IMR-90 (cell line): ENCODE measurements around the gene PPM1L. TPM values are rescaled to one million over a fixed set of nuclear protein-coding genes. Genes with fewer than 3 reads are reported as not detected.

Source experiments
- ATAC-seq: fragments of 200-7000 bp; cut with Tn5 transposase; 2 replicates; pipeline ENCODE4 v1.9.1; 2020; ENCODE audit warnings: low read depth, mild to moderate bottlenecking, moderate library complexity
- BruUV-seq: library from RNA; stranded (reverse); fragments of 400-500 nt; replicated peaks from 2 replicates; lab custom pipeline; 2021; lab: Mats Ljungman, UMichigan
- CTCF ChIA-PET: fragments of 300-600 bp; formaldehyde crosslinking; extraction: SDS; loops from one replicate; lab custom pipeline; 2021; ENCODE audit warnings: antibody characterized with exemption; lab: Yijun Ruan, JAX
- POLR2A ChIA-PET: fragments of 300-600 bp; sonication (Branson Sonifier 250); formaldehyde crosslinking; loops from one replicate; lab custom pipeline; 2022; ENCODE audit warnings: antibody characterized with exemption; ENCODE audit not compliant: unreplicated experiment; lab: Charles Lee
- DNase-seq: peaks from one replicate; pipeline ENCODE4 v3.0.0; 2013
- H2AFZ ChIP-seq: replicated peaks from 2 replicates; pipeline ENCODE3; 2013; ENCODE audit warnings: low read length, mild to moderate bottlenecking; ENCODE audit not compliant: poor library complexity
- H2AK5ac ChIP-seq: 2 replicates; pipeline ENCODE4 v1.6.1; 2013; ENCODE audit warnings: low read depth, low read length, inconsistent platforms
- H2AK9ac ChIP-seq: replicated peaks from 2 replicates; pipeline ENCODE3; 2013; ENCODE audit warnings: mild to moderate bottlenecking, low read depth, low read length, moderate library complexity; ENCODE audit not compliant: poor library complexity
- H2BK120ac ChIP-seq: 2 replicates; pipeline ENCODE4 v1.6.1; 2013; ENCODE audit warnings: low read depth, low read length, inconsistent platforms
- H2BK15ac ChIP-seq: 3 replicates; pipeline ENCODE4 v1.6.1; 2013; ENCODE audit warnings: low read depth, low read length, inconsistent platforms
- H2BK20ac ChIP-seq: 2 replicates; pipeline ENCODE4 v1.6.1; 2013; ENCODE audit warnings: low read depth, mild to moderate bottlenecking, inconsistent platforms, low read length, moderate library complexity
- H2BK5ac ChIP-seq: 2 replicates; pipeline ENCODE4 v1.6.1; 2013; ENCODE audit warnings: mild to moderate bottlenecking, low read depth, low read length, inconsistent platforms; ENCODE audit not compliant: poor library complexity, severe bottlenecking
- H3K14ac ChIP-seq: replicated peaks from 2 replicates; pipeline ENCODE4 v1.6.1; 2013; ENCODE audit warnings: low read depth, low read length, inconsistent platforms
- H3K18ac ChIP-seq: 2 replicates; pipeline ENCODE4 v1.6.1; 2013; ENCODE audit warnings: low read depth, low read length, control low read depth
- H3K23ac ChIP-seq: 2 replicates; pipeline ENCODE4 v1.6.1; 2013; ENCODE audit warnings: low read depth, low read length, inconsistent platforms
- H3K27ac ChIP-seq: 2 replicates; pipeline ENCODE4 v1.5.1; 2013; ENCODE audit warnings: mild to moderate bottlenecking, control low read depth, low read length; ENCODE audit not compliant: insufficient read depth
- H3K27me3 ChIP-seq: 2 replicates; pipeline ENCODE4 v1.6.1; 2013; ENCODE audit warnings: low read length; ENCODE audit not compliant: control insufficient read depth, insufficient read depth
- H3K36me3 ChIP-seq: 2 replicates; pipeline ENCODE4 v1.6.1; 2013; ENCODE audit warnings: low read length, mixed read lengths; ENCODE audit not compliant: control insufficient read depth, insufficient read depth
- H3K4ac ChIP-seq: 2 replicates; pipeline ENCODE4 v1.6.1; 2013; ENCODE audit warnings: low read depth, low read length, inconsistent platforms
- H3K4me1 ChIP-seq: 2 replicates; pipeline ENCODE4 v1.6.1; 2013; ENCODE audit warnings: low read length, mixed read lengths; ENCODE audit not compliant: control insufficient read depth, insufficient read depth
- H3K4me2 ChIP-seq: 2 replicates; pipeline ENCODE4 v1.6.1; 2013; ENCODE audit warnings: low read depth, mild to moderate bottlenecking, control low read depth, low read length, moderate library complexity
- H3K4me3 ChIP-seq: 2 replicates; pipeline ENCODE4 v1.5.1; 2013; ENCODE audit warnings: low read depth, mild to moderate bottlenecking, control low read depth, low read length, moderate library complexity; ENCODE audit not compliant: insufficient read depth
- H3K56ac ChIP-seq: 2 replicates; pipeline ENCODE4 v1.6.1; 2013; ENCODE audit warnings: low read length, inconsistent platforms; ENCODE audit not compliant: insufficient read depth; ENCODE audit errors: extremely low read depth
- H3K79me1 ChIP-seq, 2 experiments: 2 replicates each; pipeline ENCODE4 v1.6.1; 2013; ENCODE audit warnings: low read length in 2 of 2, inconsistent platforms in 1 of 2, low read depth in 1 of 2
- H3K9ac ChIP-seq: 2 replicates; pipeline ENCODE4 v1.6.1; 2013; ENCODE audit warnings: low read depth, low read length, control low read depth
- H3K9me1 ChIP-seq: 2 replicates; pipeline ENCODE4 v1.6.1; 2013; ENCODE audit warnings: low read length, inconsistent platforms; ENCODE audit not compliant: insufficient read depth
- H3K9me3 ChIP-seq: 2 replicates; pipeline ENCODE4 v1.6.1; 2013; ENCODE audit warnings: low read length; ENCODE audit not compliant: control insufficient read depth, insufficient read depth
- H4K20me1 ChIP-seq: 2 replicates; pipeline ENCODE4 v1.6.1; 2013; ENCODE audit warnings: low read length, inconsistent platforms; ENCODE audit not compliant: insufficient read depth
- H4K5ac ChIP-seq: 2 replicates; pipeline ENCODE4 v1.6.1; 2013; ENCODE audit warnings: mild to moderate bottlenecking, low read depth, low read length, control low read depth
- H4K8ac ChIP-seq, 2 experiments: 2 replicates each; pipeline ENCODE4 v1.6.1; 2013; ENCODE audit warnings: low read depth in 2 of 2, low read length in 2 of 2, control low read depth in 1 of 2, inconsistent platforms in 1 of 2
- H4K91ac ChIP-seq: 2 replicates; pipeline ENCODE4 v1.6.1; 2013; ENCODE audit warnings: low read depth, low read length, inconsistent platforms; ENCODE audit not compliant: insufficient read depth
- CHD1 ChIP-seq: IDR thresholded peaks from 2 replicates; pipeline ENCODE4 v1.6.1; 2012; ENCODE audit warnings: low read depth, low read length, improper control_type of control experiment
- MAZ ChIP-seq: IDR thresholded peaks from 2 replicates; pipeline ENCODE4 v1.6.1; 2012; ENCODE audit warnings: low read depth, mild to moderate bottlenecking, low read length, improper control_type of control experiment, moderate library complexity, borderline replicate concordance
- NFE2L2 ChIP-seq: fragments of 150-350 bp; IDR thresholded peaks from 2 replicates; pipeline ENCODE4 v1.6.1; 2016; ENCODE audit warnings: low read depth, mild to moderate bottlenecking, low read length
- RFX5 ChIP-seq: IDR thresholded peaks from 2 replicates; pipeline ENCODE4 v1.8.0; 2012; ENCODE audit warnings: low read depth, mild to moderate bottlenecking, low read length, moderate library complexity
- WGBS, 2 experiments: methylation state at CpG; one replicate each; pipeline versions ENCODE4 v1.1.5 to v1.1.7; 2013; ENCODE audit warnings: missing lambda C conversion rate in 2 of 2; ENCODE audit not compliant: insufficient read length in 1 of 2; ENCODE audit errors: extremely low coverage in 2 of 2; 5-methylcytosine and 5-hydroxymethylcytosine counted together
- dilution Hi-C: fragments of 300-500 bp; cut with HindIII; formaldehyde crosslinking; loops from one replicate; pipeline ENCODE4 v1.14.3; 2018; ENCODE audit warnings: low sequenced_read_pairs; ENCODE audit not compliant: unreplicated experiment
- in situ Hi-C: fragments of 300-500 bp; cut with MboI; formaldehyde crosslinking; loops from 3 replicates; pipeline ENCODE4 v1.14.3; 2019; ENCODE audit warnings: low sequenced_read_pairs, inconsistent platforms, mixed read lengths
- intact Hi-C: fragments of 100-400 bp; cut with micrococcal nuclease; formaldehyde crosslinking; loops from 2 replicates; pipeline ENCODE4 v1.10.0; 2022
- polyA plus RNA-seq, 3 experiments: library from polyadenylated mRNA; depleted of rRNA; stranded (reverse); fragments of >200 nt; gene quantifications; 2 replicates each; pipeline ENCODE4 v1.2.3, GENCODE V29; 2012; ENCODE audit warnings: low replicate concordance in 1 of 3
- total RNA-seq: library from RNA; depleted of rRNA; stranded (reverse); fragments of >200 nt; gene quantifications from 2 replicates; pipeline ENCODE4 v1.2.3, GENCODE V29; 2012

The PPM1L gene
- total and polyA plus RNA-seq, 2 of the 4 experiments (the other 2 are of a cell fraction), result 0.14 to 0.18 TPM

DNA sequence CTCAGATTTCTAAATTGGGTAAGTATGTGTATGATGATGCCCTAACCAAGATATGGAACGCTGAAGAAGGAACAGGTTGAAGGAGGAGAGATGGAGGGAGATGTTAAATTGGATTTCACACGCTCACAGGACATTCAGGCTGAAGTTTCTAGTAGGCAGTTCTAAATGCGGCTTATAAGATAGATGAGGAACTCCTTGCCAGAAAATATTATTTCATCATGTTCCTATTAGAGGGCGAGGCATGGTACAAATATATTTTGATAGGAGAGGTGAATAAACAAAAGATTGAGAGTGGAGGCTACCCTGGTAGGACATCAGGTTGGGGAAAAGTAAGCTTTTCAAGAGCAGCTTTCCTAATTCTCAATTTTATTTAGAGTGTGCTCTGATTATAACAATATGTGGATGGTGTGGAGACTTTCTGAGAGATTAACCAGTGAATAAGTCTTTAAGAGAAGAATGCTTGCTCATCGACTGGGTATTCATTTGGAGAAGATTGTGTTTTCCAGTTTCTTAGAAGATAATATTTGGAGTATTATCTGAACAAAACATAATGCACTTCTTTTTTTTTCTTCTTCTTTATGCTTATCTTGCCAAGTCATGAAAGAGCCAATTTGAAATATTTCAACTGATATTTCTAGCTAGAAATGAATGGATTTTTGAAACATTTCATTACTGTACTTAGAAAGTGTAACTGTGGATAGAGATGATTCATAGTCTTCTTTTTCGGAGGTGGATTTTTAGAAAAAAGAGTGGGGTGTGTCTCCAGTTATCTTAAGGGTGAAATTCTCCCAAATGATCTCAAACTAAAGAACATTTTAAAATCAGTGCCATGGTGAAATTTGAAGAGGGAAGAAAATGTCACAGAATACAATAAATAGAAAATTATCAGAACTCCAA lies 260.6 kb downstream of the PPM1L start (continued):
- TF ChIP-seq MAZ, result no peak

DNA sequence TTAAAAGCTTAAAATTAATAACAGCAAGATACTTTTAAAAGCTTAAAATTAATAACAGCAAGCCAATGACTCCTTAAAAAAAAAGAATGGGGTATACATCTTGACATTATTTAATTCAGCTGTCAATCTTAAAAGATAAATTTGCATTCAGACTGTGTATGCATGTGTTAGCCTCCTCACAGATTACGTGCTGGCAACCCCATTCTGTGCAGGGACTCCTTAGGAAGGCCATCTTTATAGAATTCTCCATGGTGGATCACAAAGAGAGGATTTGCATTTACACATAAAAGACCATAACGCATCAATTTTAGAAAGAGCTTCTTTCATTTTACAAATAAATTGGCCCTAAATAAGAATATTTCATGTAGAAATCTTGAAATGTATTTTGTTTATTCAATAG lies 261.9 kb downstream of the PPM1L start:
- Histone ChIP-seq H4K20me1 (no peaks in the 10 kb centered on the region), H3K56ac (no peak overlapping the region), H4K5ac (no peak overlapping the region), H3K27me3 (no peaks in the 10 kb centered on the region), H4K91ac (no peak overlapping the region), H3K4me2 (no peak overlapping the region), H3K14ac (no peak overlapping the region), H4K8ac (no peak overlapping the region), H3K4me1 (no peaks in the 10 kb centered on the region), H3K79me1 (no peaks in the 10 kb centered on the region), H2AK9ac (no peak overlapping the region), H3K4me3 (no peak overlapping the region), H3K9me3 (no peaks in the 10 kb centered on the region), H3K27ac (no peak overlapping the region), H2AFZ (no peak overlapping the region), H2BK5ac (no peak overlapping the region), H3K9ac (no peak overlapping the region), H3K9me1 (no peaks in the 10 kb centered on the region), H3K36me3 (no peaks in the 10 kb centered on the region), H3K4ac (no peak overlapping the region), H2AK5ac (no peak overlapping the region), H2BK20ac (no peak overlapping the region), H3K23ac (no peak overlapping the region), H3K18ac (no peak overlapping the region), H2BK120ac (no peak overlapping the region), H2BK15ac (no peak overlapping the region)
- no CpG with 5 or more reads among the region's 2 CpGs for WGBS, 2 experiments
- intact Hi-C loops (no loop called here), in situ Hi-C loops (no loop called here), dilution Hi-C loops (no loop called here)
- DNase-seq, result no peak
- TF ChIP-seq CHD1 (no peak), NFE2L2 (no peak), RFX5 (no peak)
- ChIA-PET CTCF (interaction anchor here (0.6 kb wide), 1 partner anchor 380 kb away, joined by 3 read pairs; no protein-coding TSS in a partner anchor), POLR2A (no interaction called here)
- ATAC-seq, result no peak
- BruUV-seq, result no TSS peak
